22Rv1 (cell line): ENCODE results near the gene DCLK1.

Experiments used
- H3K27ac ChIP-seq: fragments of 450-650 bp; 2 replicates; pipeline ENCODE4 v1.5.1; 2017
- ZFX ChIP-seq: fragments of 450-650 bp; IDR thresholded peaks from 2 replicates; pipeline ENCODE4 v1.6.1; 2017; ENCODE audit warnings: antibody characterized with exemption, borderline replicate concordance
- TF ChIP-seq, protein P1 (sequence below): fragments of 450-650 bp; IDR thresholded peaks from 2 replicates; pipeline ENCODE4 v1.5.1; 2017; ENCODE audit warnings: mild to moderate bottlenecking

Gene DCLK1

DNA sequence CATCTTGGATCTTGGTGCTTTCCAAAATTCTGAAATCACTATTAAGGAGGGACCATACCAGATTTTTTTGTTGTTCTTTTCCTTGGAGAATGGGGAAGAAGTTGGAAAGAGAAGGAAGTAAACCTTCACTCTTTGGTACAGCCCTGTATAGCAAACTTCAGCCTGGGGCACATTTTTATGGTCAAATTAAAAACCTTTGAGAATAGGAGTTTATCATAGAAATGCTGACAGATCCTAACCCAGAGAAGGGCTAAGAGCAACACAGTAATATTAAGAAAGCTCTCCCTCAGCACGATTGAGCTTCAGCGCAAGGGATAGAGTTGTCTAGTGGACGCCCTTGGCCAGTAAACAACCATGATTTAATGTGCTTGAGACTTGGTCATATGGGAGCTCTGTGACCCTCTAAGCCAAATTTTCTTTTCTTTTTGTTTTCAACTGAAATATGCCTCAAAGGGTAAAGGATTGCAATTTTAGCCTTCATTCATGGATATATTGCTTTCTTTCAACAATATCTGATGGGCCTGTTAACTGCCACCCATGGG lies 360.4 kb downstream of the DCLK1 start:
- no peak for TF ChIP-seq ZFX
- TF ChIP-seq, protein P1, sequence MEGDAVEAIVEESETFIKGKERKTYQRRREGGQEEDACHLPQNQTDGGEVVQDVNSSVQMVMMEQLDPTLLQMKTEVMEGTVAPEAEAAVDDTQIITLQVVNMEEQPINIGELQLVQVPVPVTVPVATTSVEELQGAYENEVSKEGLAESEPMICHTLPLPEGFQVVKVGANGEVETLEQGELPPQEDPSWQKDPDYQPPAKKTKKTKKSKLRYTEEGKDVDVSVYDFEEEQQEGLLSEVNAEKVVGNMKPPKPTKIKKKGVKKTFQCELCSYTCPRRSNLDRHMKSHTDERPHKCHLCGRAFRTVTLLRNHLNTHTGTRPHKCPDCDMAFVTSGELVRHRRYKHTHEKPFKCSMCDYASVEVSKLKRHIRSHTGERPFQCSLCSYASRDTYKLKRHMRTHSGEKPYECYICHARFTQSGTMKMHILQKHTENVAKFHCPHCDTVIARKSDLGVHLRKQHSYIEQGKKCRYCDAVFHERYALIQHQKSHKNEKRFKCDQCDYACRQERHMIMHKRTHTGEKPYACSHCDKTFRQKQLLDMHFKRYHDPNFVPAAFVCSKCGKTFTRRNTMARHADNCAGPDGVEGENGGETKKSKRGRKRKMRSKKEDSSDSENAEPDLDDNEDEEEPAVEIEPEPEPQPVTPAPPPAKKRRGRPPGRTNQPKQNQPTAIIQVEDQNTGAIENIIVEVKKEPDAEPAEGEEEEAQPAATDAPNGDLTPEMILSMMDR, result no peak
- H3K27ac ChIP-seq, result no peak overlapping the region

DNA sequence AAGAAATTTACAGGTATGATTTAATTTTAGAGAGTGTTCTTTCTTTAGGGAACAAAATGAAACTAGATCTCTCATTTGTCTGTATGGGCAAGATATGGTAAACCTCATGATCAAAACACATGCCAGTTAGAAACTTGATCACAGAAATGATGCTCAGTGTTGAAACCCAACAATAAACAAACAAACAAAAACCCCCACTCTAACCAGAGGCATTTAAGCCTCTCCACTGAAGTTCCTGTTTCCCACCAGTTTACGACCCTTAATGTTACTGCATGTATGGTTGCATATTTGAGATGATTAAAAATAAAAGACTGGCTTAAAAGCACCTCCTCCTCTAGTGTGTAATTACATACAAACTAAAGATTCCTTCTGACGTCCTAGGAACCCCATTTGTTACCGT lies 361.4 kb downstream of the DCLK1 start:
- no peak overlapping the region for H3K27ac ChIP-seq
- no peak for TF ChIP-seq ZFX
- TF ChIP-seq, protein P1, result no peak

DNA sequence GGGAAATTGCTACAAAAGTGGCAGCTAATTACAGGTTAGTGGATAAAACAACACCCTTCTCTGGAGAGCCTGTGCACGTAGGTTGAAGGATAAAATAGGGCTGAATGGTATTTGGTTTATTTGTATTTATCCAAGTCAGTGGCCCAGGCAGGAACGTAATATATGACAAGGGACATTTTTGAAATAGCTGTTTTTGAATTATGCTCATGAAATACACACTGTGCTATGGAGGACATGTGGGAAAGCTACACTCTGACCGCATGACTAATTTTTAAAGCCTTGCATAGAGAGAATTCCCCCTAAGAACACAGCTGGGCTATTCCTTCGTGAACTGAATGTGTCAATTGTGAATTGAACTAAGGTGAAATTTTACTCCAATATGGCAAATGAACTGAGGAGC lies 362.6 kb downstream of the DCLK1 start:
- no peak for TF ChIP-seq ZFX
- TF ChIP-seq, protein P1, result no peak
- no peak overlapping the region for H3K27ac ChIP-seq

DNA sequence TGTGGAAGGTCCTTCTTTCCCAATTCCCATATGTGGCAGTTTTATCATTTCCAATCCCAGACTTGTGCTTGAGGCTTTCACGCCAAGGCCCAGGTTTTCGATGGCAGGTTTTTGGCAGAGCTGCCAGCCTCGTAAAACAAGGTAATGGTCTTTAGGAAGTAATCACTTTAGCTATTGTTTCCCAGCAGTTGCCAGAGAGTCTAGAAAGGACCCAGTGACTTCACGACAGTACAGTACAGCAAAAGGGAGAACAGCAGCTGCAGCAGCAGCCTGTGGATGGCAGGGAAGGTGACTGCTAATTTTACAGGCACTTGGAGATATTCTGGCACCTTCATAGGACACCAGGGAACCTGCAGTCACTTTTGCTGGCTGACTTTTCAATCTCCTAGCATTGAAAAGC lies 363.1 kb downstream of the DCLK1 start:
- TF ChIP-seq, protein P1, result no peak
- no peak for TF ChIP-seq ZFX
- no peak overlapping the region for H3K27ac ChIP-seq

DNA sequence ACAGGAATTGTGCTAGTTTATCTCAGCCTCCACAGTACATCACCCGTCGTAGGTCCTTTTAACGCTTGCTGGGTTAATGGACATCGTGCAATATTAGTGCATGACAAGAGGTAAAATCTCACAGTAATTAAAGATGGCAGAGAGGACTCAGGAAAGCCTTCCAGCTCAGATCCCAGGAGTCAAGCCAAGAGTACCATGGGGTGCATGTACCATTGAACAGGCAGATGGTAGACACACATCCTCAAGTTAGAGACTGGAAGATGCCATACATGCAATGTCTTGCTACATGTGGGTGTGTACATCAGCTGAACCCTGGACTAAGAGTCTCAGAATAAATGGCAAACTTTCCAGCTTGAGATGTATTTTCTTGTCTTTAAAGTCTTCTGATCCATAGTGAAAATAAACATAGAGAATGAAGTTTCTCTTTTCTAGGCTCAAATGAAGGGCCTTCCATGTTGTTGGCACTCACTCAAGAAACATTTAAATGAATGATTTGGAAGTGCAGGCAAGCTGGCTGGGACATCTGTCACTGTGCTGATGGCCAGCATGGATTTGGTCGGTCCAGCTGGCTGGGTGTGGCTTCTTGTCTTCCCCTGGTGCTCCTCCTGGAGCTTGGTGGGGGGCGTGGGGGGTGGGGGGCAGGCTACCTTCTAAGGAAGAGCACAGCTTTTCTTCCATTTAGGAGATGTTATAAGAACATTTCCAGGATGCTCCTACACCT lies 363.8 kb downstream of the DCLK1 start:
- H3K27ac ChIP-seq, result no peak overlapping the region

DNA sequence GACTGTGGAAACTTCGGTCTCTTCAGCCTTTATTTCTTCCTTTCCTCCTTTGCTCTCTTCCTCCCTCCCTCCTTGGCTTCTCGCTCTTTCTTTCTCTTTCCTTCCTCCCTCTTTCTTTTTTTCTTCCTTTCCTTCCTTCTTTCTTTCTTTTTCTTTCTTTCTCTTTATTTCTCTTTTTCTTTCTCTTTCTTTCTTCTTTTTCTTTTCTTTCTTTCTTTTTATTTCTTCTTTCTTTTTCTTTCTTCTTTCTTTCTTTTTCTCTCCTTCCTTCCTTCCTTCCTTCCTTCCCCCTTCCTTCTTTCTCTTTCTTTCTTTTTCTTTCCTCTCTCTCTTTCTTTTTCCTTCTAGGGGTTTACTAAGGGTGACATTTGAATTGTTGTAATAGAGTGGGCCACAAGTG lies 364.5 kb downstream of the DCLK1 start:
- no peak overlapping the region for H3K27ac ChIP-seq
- no peak for TF ChIP-seq ZFX
- TF ChIP-seq, protein P1, result no peak

More for the DNA sequence above, 363.8 kb downstream of the DCLK1 start:
- TF ChIP-seq, protein P1, result no peak
- no peak for TF ChIP-seq ZFX

DNA sequence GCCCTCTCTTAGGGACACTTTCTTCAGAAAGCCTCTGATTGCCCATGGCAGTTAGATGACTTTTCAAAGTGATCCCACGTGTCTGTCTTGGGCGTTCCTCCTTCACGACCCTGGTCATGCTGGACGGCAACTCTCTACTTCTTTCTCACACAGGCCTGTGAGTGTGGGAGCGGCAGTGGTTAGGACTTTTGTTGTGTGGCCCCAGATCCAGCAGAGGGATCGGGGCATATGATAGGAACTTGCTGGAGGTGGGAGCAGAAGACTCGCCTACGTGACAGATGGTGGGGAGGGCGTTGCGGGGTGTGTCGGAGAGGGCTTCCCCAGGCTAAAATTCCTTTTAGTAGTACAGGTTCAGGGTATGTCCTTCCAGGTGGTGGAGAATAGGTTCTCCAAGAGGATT lies 365.2 kb downstream of the DCLK1 start:
- TF ChIP-seq, protein P1, result no peak
- no peak for TF ChIP-seq ZFX
- H3K27ac ChIP-seq, result no peak overlapping the region
